Kidney capillary endothelial cell (primary cell): Measurements from ENCODE around the gene SV2A.
"Not testable (repeated sequence)": the region's sequence is repeated elsewhere in the genome, so short reads cannot be mapped to it uniquely, and the experiment has no call there.

Source experiments
- DNase-seq: peaks from one replicate; pipeline ENCODE4 v3.0.0-alpha.2; 2018; ENCODE audit warnings: low spot score

SV2A gene

GRCh38 chr1:149886396-149887195 lies 31.0 kb downstream of the SV2A start:
- peak; percentile 96 for DNase-seq

- not testable (repeated sequence) for DNase-seq
These were observed 31.6 kb downstream of the SV2A start for GRCh38 chr1:149886121-149886395.

GRCh38 chr1:149885339-149886120 lies 32.1 kb downstream of the SV2A start:
- peak; percentile 59 for DNase-seq

- peak; percentile 12 for DNase-seq
These were observed 33.0 kb downstream of the SV2A start for GRCh38 chr1:149884433-149885338.

- DNase-seq, result no peak
These were observed 33.9 kb downstream of the SV2A start for GRCh38 chr1:149883598-149884247.

GRCh38 chr1:149881876-149882275 lies 35.8 kb downstream of the SV2A start:
- no peak for DNase-seq

- DNase-seq, result no peak
These were observed 38.1 kb downstream of the SV2A start for GRCh38 chr1:149879556-149879955.

GRCh38 chr1:149877211-149877946 lies 40.3 kb downstream of the SV2A start:
- DNase-seq, result no peak

- not testable (repeated sequence) for DNase-seq
These were observed 44.6 kb downstream of the SV2A start for GRCh38 chr1:149873060-149873459.

GRCh38 chr1:149866887-149867286 lies 50.8 kb downstream of the SV2A start:
- not testable (repeated sequence) for DNase-seq

GRCh38 chr1:149861497-149862054 lies 56.1 kb downstream of the SV2A start:
- DNase-seq, result not testable (repeated sequence)

GRCh38 chr1:149860684-149861496 lies 56.8 kb downstream of the SV2A start:
- DNase-seq, result not testable (repeated sequence)

- not testable (repeated sequence) for DNase-seq
These were observed 57.4 kb downstream of the SV2A start for GRCh38 chr1:149860271-149860670.
